B cell (primary cell): ENCODE measurements around the gene SLC52A1. TPM values are rescaled to one million over a fixed set of nuclear protein-coding genes. Genes with fewer than 3 reads are reported as not detected.

Experiments used
- ATAC-seq: fragments of 200-7000 bp; cut with Tn5 transposase; one replicate; pipeline ENCODE4 v1.10.0; 2021; ENCODE audit warnings: low read depth, mild to moderate bottlenecking, moderate number of reproducible peaks, moderate library complexity
- CTCF ChIA-PET: fragments of 350-600 bp; sonication (Branson Sonifier 250); formaldehyde crosslinking; loops from one replicate; lab custom pipeline; 2021; ENCODE audit warnings: antibody characterized with exemption, inconsistent platforms; lab: Charles Lee
- POLR2A ChIA-PET: fragments of 350-600 bp; sonication (Branson Sonifier 250); formaldehyde crosslinking; loops from one replicate; lab custom pipeline; 2021; ENCODE audit warnings: antibody characterized with exemption; lab: Charles Lee
- DNase-seq: peaks from one replicate; pipeline ENCODE4 v3.0.0; 2013
- H2AFZ ChIP-seq: 2 replicates; pipeline ENCODE4 v1.6.1; 2012; ENCODE audit warnings: mild to moderate bottlenecking, low read depth, low read length; ENCODE audit not compliant: insufficient read depth, poor library complexity, severe bottlenecking
- H3K27ac ChIP-seq, 2 donors: 1 replicate in 1 of 2; 2 replicates in 1 of 2; pipeline ENCODE4 v1.5.1; 2012 to 2013; ENCODE audit warnings: low read length in 2 of 2, mild to moderate bottlenecking in 2 of 2, moderate library complexity in 1 of 2
- H3K27me3 ChIP-seq, 4 experiments: fragments of 200-600 bp in 1 of 4; sonication (generic) in 1 of 4; replicated peaks in 1 of 4; 1 replicate in 2 of 4; 2 replicates in 2 of 4; pipeline versions ENCODE4 v1.6.1 to v1.7.0; 2013 to 2016; ENCODE audit warnings: low read length in 3 of 4, mild to moderate bottlenecking in 2 of 4, mixed read lengths in 1 of 4, moderate library complexity in 1 of 4; ENCODE audit not compliant: insufficient read depth in 4 of 4, control insufficient read depth in 3 of 4; ENCODE audit errors: control extremely low read depth in 1 of 4
- H3K36me3 ChIP-seq, 2 experiments: replicated peaks in 1 of 2; 1 replicate in 1 of 2; 2 replicates in 1 of 2; pipeline versions ENCODE4 v1.6.1 to v1.7.1; 2013; ENCODE audit warnings: low read length in 1 of 2; ENCODE audit not compliant: insufficient read depth in 2 of 2, control insufficient read depth in 1 of 2; ENCODE audit errors: control extremely low read depth in 1 of 2, extremely low read depth in 1 of 2
- H3K4me1 ChIP-seq, 2 donors: fragments of 200-600 bp in 1 of 2; sonication (generic) in 1 of 2; 1 replicate in 1 of 2; 2 replicates in 1 of 2; pipeline versions ENCODE4 v1.5.1 to v1.6.1; 2013 to 2017; ENCODE audit warnings: low read length in 2 of 2; ENCODE audit not compliant: control insufficient read depth in 2 of 2, insufficient read depth in 2 of 2
- H3K4me2 ChIP-seq: replicated peaks from 2 replicates; pipeline ENCODE3; 2012; ENCODE audit warnings: mild to moderate bottlenecking, low read depth, low read length; ENCODE audit not compliant: poor library complexity, severe bottlenecking
- H3K4me3 ChIP-seq, 5 experiments: fragments of 200-600 bp in 1 of 5; sonication (generic) in 1 of 5; 1 replicate in 3 of 5; 2 replicates in 2 of 5; pipeline versions ENCODE4 v1.5.1 to v1.7.0; 2011 to 2016; ENCODE audit warnings: low read length in 4 of 5, mild to moderate bottlenecking in 4 of 5, low read depth in 2 of 5, control low read depth in 1 of 5, moderate library complexity in 1 of 5; ENCODE audit not compliant: insufficient read depth in 1 of 5; ENCODE audit errors: control extremely low read depth in 1 of 5, extremely low read depth in 1 of 5
- H3K79me2 ChIP-seq: fragments of 200-600 bp; sonication (generic); one replicate; pipeline ENCODE4 v1.6.0; 2016; ENCODE audit warnings: low read length; ENCODE audit not compliant: control insufficient read depth, insufficient read depth
- H3K9ac ChIP-seq: fragments of 200-600 bp; sonication (generic); 2 replicates; pipeline ENCODE4 v1.6.1; 2017; ENCODE audit warnings: mild to moderate bottlenecking, low read length, moderate library complexity
- H3K9me3 ChIP-seq, 3 donors: one replicate each; pipeline versions ENCODE4 v1.6.1 to v1.7.1; 2013; ENCODE audit warnings: low read length in 2 of 3; ENCODE audit not compliant: control insufficient read depth in 2 of 3, insufficient read depth in 1 of 3; ENCODE audit errors: control extremely low read depth in 1 of 3
- H4K20me1 ChIP-seq: 2 replicates; pipeline ENCODE4 v1.6.0; 2012; ENCODE audit warnings: mild to moderate bottlenecking, low read length; ENCODE audit not compliant: insufficient read depth, control insufficient read depth, poor library complexity, severe bottlenecking
- H3K27ac Mint-ChIP-seq: one replicate; pipeline ENCODE4 v1.8.0; 2021; ENCODE audit warnings: mixed read lengths
- H3K27me3 Mint-ChIP-seq: one replicate; pipeline ENCODE4 v1.8.0; 2021; ENCODE audit warnings: mixed read lengths
- H3K4me1 Mint-ChIP-seq: one replicate; pipeline ENCODE4 v1.8.0; 2021; ENCODE audit warnings: mixed read lengths
- H3K4me3 Mint-ChIP-seq: one replicate; pipeline ENCODE4 v1.8.0; 2021; ENCODE audit warnings: mixed read lengths
- H3K9me3 Mint-ChIP-seq: one replicate; pipeline ENCODE4 v1.8.0; 2022; ENCODE audit warnings: mixed read lengths; ENCODE audit not compliant: insufficient read depth
- EZH2 ChIP-seq: IDR thresholded peaks from 2 replicates; pipeline ENCODE4 v1.6.1; 2012; ENCODE audit warnings: borderline replicate concordance, low read depth, mild to moderate bottlenecking, moderate library complexity, low read length; ENCODE audit not compliant: insufficient read depth, poor library complexity, severe bottlenecking
- WGBS: methylation state at CpG from one replicate; pipeline ENCODE4 v1.1.5; 2013; ENCODE audit warnings: missing lambda C conversion rate; ENCODE audit not compliant: insufficient coverage; 5-methylcytosine and 5-hydroxymethylcytosine counted together
- intact Hi-C: fragments of 100-400 bp; cut with micrococcal nuclease; formaldehyde crosslinking; loops from one replicate; pipeline ENCODE4 v1.10.0; 2022
- polyA minus RNA-seq: library from RNA; depleted of rRNA, polyadenylated mRNA; stranded (reverse); fragments of >200 nt; gene quantifications from 2 replicates; pipeline ENCODE4 v1.2.3, GENCODE V29; 2012
- polyA plus RNA-seq: library from polyadenylated mRNA; depleted of rRNA; stranded (reverse); fragments of >200 nt; gene quantifications from 2 replicates; pipeline ENCODE4 v1.2.3, GENCODE V29; 2012
- total RNA-seq, 2 donors: library from RNA; stranded (reverse); fragments of 120-200 nt in 1 of 2; gene quantifications; 1 replicate in 1 of 2; 2 replicates in 1 of 2; pipeline versions ENCODE4 v1.2.3 to v1.2.4, GENCODE V29; 2013 to 2022
- TF ChIP-seq, protein P1 (sequence below): fragments of 200-600 bp; IDR thresholded peaks from one replicate; pipeline ENCODE4 v1.8.0; 2022; ENCODE audit warnings: antibody characterized with exemption, mild to moderate bottlenecking

Gene SLC52A1
- not detected in 2 replicates for total RNA-seq
- not detected for total RNA-seq (2013)
- polyA plus RNA-seq, result not detected in 2 replicates
- polyA minus RNA-seq, result not detected in 2 replicates

DNA sequence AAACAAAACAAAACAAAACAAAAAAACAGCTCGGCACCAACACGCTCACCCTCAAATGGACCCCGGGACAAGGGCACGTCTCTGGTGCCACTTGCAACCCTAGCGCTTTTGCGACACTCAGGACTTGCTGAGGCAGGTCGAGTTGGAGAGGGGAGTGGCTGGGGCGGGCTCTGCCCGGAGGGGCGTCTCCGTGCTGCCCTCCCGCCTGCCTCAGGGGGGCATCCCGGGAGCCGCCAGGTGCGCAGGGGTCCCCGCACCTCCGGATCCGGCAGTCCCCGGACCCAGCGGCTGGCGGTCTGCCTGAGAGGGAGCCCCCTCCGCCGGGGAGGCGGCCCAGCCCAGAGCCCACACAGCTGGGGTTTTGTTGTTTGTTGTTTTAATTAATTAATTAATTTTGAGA lies at the start of gene SLC52A1:
SLC52A1 (minus strand) TSS at position 112 of the 400 bp plus-strand sequence. CDS start 820 bp downstream, outside the sequence.
- Histone ChIP-seq H3K9me3 (no peaks in the 10 kb centered on the region), H3K4me3 (no peak within 1 kb of the TSS), H2AFZ (no peak within 1 kb of the TSS), H3K4me1 (peaks cover 7 to 18% of the 10 kb centered on the region in 2 donors), H3K9ac (no peak within 1 kb of the TSS), H4K20me1 (no peaks in the 10 kb centered on the region), H3K27ac (no peak within 1 kb of the TSS), H3K79me2 (no peaks in the 10 kb centered on the region), H3K27me3 (peaks cover 0 to 21% (median 5%) of the 10 kb centered on the region in 4 experiments), H3K4me2 (peak within 1 kb of the TSS; percentile 33), H3K36me3 (no peaks in the 10 kb centered on the region)
- no peaks in the 10 kb centered on the region for H3K27me3 Mint-ChIP-seq
- ATAC-seq (no peak), DNase-seq (no peak)
- 14% methylated on average over 18 of the region's 24 CpGs for WGBS
- peaks cover 23% of the 10 kb centered on the region for H3K4me1 Mint-ChIP-seq
- TF ChIP-seq, protein P1, sequence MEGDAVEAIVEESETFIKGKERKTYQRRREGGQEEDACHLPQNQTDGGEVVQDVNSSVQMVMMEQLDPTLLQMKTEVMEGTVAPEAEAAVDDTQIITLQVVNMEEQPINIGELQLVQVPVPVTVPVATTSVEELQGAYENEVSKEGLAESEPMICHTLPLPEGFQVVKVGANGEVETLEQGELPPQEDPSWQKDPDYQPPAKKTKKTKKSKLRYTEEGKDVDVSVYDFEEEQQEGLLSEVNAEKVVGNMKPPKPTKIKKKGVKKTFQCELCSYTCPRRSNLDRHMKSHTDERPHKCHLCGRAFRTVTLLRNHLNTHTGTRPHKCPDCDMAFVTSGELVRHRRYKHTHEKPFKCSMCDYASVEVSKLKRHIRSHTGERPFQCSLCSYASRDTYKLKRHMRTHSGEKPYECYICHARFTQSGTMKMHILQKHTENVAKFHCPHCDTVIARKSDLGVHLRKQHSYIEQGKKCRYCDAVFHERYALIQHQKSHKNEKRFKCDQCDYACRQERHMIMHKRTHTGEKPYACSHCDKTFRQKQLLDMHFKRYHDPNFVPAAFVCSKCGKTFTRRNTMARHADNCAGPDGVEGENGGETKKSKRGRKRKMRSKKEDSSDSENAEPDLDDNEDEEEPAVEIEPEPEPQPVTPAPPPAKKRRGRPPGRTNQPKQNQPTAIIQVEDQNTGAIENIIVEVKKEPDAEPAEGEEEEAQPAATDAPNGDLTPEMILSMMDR, result no peak
- no peak for TF ChIP-seq EZH2
- CTCF ChIA-PET, result interaction anchor here (0.7 to 3.8 kb wide), 5 partner anchors 11 to 67 kb away, joined by 3 to 27 read pairs (median 4); no protein-coding TSS in a partner anchor
- H3K9me3 Mint-ChIP-seq, result no peaks in the 10 kb centered on the region
- POLR2A ChIA-PET, result interaction anchor here (0.6 to 0.9 kb wide), 5 partner anchors 12 to 195 kb away, joined by 3 to 6 read pairs (median 4); partner anchors contain the start of gene ZFP3
- no peak within 1 kb of the TSS for H3K27ac Mint-ChIP-seq
- H3K4me3 Mint-ChIP-seq, result no peak within 1 kb of the TSS
- intact Hi-C loops, result no loop called here

DNA sequence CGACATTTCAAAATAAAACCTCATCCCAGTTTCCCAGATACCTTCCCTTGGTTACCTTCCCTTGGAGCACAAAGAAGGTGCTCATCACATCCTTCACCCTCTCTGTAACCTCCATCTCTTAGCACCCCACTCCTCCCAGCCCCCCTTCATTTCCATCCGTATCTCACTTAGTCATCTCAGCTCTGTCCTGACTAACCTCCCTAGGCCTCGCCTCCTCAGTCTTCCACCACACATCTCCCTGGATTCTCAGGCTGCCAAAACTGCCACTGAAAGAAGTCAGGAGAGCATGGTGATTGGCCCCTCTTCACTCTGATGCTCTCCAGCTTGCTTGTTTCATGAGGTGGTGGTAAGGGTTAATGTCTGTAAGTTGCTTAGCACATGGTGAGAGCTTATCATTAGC lies 45.4 kb upstream of the SLC52A1 start:
- H3K4me1 Mint-ChIP-seq, result peaks cover 32% of the 10 kb centered on the region
- no peak overlapping the region for H3K27ac ChIP-seq
- no peak for ATAC-seq
- peaks cover 55% of the 10 kb centered on the region for H3K79me2 ChIP-seq
- no peak for TF ChIP-seq EZH2
- H4K20me1 ChIP-seq, result no peaks in the 10 kb centered on the region
- ChIA-PET POLR2A (interaction anchor here (0.7 to 1.1 kb wide), 2 partner anchors 12 to 31 kb away, joined by 4 to 5 read pairs; no protein-coding TSS in a partner anchor), CTCF (interaction anchor here (1.1 to 3.4 kb wide), 2 partner anchors 16 to 359 kb away, joined by 3 to 12 read pairs; partner anchors contain the start of gene C1QBP)
- 100% methylated on average over 2 of the region's 3 CpGs for WGBS
- peaks cover 0 to 7% of the 10 kb centered on the region in 2 experiments for H3K36me3 ChIP-seq
- no peak overlapping the region for H3K4me3 ChIP-seq
- no peaks in the 10 kb centered on the region for H3K27me3 Mint-ChIP-seq
- H3K4me3 Mint-ChIP-seq, result no peak overlapping the region
- H3K9me3 Mint-ChIP-seq, result peaks cover 7% of the 10 kb centered on the region
- no peak overlapping the region for H3K27ac Mint-ChIP-seq
- H2AFZ ChIP-seq, result no peak overlapping the region
- H3K4me2 ChIP-seq, result no peak overlapping the region
- peaks cover 2 to 28% (median 6%) of the 10 kb centered on the region in 3 donors for H3K9me3 ChIP-seq
- intact Hi-C loops, result no loop called here
- peaks cover 8 to 21% of the 10 kb centered on the region in 2 donors for H3K4me1 ChIP-seq
- DNase-seq, result no peak
- H3K9ac ChIP-seq, result no peak overlapping the region
- no peaks in the 10 kb centered on the region for H3K27me3 ChIP-seq
